ENCODE measurements around the gene AHNAK2.
"Not testable (repeated sequence)": the region's sequence is repeated elsewhere in the genome, so short reads cannot be mapped to it uniquely, and the experiment has no call there.

AHNAK2 gene

DNA sequence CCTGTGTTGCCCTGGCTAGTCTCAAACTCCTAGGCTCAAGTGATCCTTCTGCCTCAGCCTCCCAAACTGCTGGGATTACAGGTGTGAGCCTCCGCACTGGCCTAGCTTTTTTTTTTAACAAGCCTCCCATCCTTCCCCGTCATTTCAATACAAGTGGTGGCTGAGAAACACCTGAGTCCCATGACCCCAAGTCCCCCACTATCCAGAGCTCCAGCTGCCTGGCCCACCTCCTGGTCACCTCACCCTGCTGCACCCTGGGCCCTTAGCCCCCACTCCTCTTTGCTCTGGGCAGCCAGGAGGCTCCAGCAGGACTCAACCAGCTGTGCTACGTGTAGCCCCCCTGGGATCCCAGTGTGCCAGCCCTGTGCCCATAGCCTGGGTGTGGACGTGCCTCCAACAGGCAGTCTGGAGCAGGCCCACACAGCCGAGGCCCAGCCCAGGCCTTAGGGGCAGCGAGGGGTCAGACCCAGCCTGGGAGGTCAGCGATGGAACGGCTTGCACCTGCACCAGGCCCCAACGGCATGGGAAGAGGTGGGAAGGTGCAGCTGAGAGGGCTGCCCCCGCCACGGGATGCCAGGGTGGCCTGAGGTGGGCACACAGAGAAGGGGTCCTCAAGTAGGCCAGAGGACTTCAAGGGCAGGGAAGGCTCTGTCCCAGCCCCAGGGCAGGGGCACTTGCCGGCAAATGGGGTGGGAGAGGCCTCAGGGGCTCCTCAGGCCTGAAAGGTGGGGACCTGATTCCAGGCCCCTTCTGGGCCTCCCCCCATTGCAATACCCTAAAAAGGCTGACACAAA, 6.5 kb downstream of the AHNAK2 start:
- no peak for DNase-seq

DNA sequence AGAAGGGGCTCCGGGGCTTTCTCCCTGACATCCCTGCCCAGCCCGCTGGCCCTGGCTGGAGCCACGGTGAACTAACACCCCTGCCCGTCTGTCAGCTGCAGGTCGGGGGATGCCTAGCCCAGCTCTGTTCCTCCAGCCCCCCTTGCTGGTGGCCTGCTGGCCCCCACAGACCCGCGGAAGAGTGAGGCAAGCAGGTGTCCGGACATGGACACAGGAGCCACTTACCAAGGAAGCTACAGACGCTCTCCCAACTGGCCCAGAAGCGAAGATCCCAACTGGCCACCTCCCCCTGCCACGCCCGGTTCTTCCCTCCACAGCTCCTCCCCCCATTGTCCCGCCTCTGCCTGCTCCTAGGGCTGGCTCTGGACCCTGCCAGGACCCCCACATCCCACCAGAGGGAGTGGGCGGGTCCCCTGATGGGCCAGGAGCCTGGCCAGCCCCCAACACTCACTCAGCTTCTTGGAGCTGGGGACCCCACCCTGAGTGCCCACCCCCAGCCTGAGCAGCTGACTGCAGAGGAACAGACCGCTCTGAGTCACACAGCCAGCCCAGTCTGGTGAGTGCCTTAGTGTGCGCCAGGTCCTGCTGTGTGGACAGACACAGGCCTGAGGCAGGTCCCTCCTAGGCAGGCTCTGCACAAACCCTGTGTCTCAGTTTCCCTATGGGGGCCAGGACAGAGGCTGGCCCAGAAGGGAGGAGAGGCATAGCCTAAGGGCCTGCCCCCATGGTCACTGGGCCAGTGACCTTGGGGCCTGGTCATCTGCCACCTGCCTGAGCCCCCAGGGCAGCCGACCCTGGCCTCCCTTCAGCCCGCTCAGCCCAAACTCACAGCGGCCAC, 7.7 kb downstream of the AHNAK2 start:
- no peak for DNase-seq

DNA sequence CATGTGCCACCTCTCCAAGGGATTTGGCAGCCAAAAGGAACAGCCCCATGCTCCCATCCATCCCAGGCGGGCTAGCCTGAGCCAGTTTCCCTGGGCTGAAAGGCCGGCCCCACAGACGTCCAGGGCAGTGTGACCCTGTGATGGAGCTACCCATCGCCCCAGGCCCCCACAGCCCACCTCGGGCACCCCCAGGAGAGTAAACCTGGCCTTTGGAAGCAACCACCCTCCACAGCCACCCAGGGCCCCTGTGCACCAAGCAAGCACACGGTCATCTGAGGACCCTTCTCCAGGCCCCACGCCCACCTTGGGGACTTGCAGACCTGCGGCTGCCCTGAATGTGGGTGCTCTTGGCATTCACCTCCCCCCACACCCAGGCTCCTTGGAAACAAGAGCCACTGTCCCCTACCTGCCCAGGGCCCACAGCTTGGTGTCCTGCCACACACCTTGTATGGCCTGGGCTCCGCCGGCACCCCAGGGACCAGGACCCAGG, 8.4 kb downstream of the AHNAK2 start:
- no peak for DNase-seq

DNA sequence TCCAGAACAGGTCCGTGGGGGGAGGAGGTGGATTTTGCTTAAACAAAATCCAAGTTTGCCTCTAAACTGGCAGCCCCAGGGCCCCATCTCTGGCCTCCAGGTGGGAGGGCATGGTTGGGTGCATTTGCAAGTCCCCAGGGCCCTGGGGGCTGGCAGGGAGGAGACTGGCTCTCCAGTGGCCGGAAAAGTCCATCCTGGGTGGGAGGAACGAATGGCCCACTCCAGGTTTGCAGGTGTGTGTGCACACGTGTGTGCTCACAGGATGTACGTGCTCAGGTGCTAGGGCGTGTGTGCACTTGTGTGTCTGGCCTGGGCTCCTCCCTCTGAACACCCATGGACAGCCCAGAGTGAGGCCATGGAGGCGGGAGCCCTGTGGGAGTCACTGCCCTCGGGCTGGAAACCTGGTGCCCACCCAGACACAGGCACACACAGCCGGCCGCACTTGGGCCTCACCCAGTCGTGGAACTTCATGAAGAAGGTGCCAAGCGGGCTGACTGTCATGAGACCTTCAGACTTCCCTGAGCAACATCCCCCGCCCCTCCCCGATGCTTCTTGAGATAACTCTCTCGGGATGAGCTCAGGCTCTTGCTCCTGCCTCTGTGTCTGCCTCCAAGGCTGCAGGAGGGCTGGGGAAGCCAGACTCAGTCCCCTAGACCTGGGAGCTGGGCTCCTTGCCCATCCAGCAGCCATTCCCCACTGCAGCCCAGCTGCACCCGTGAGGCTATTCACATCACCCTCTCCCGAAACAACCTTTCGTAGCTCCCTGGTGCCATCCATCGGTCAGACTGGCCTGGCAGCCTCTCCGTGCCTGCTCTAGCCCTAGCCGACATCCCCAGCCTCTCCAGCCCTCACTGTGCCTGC, 9.4 kb downstream of the AHNAK2 start:
- DNase-seq, result no peak

DNA sequence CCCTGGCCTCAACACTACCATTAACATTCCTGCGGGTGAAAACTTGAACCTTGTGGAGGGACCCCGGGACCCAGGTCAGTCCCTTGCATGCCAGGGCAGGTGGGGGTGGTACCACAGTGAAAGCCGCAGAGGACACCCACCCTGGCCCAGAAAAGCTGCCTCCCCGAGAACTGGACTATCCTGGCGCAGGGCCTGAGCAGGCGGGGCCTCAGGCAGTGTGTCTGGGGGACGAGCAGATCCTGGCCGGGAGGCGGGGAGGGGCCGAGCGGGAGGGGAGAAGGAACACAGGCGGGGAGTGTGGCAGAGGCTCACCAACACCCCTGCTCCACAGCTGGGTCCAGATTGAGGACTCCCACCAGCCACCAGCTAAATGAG, 10.0 kb downstream of the AHNAK2 start:
- DNase-seq, result no peak

DNA sequence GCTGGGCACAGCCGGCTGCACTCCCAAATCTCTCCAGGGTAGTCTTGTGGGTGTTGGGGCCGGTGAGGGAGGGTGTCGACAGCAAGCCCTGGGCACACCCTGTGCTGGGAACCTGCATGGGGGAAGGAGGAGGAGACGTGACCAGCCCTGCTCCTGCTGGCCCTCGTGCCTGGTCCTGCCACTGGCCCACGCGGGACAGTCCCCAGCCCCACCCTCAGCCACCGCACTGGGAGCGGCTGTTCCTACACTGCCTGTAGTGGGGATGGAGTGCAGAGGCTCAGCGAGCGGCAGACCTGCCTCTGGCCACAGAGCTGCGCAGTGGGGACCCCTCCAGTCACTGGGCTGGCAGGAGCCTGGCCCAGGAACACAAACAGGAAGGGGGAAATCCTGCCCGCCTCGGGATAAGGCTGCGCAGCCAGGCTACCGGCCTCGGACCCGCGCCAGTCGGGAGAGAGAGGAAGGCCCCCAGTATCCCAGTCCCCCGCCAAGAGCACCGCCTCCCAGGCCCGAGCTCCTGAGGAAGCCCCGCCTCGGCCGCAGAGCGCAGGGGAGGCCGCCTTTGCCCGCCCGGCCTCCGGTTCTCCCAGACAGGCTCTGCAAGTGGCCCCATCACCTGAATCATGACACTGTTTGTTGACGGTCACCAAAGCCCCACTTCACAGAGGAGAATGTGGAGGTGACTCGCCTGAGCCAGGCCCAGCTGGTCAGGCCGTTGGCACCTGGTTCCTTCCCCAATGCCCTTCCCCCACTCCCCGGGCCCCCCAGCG, 10.6 kb downstream of the AHNAK2 start:
- DNase-seq, result no peak

DNA sequence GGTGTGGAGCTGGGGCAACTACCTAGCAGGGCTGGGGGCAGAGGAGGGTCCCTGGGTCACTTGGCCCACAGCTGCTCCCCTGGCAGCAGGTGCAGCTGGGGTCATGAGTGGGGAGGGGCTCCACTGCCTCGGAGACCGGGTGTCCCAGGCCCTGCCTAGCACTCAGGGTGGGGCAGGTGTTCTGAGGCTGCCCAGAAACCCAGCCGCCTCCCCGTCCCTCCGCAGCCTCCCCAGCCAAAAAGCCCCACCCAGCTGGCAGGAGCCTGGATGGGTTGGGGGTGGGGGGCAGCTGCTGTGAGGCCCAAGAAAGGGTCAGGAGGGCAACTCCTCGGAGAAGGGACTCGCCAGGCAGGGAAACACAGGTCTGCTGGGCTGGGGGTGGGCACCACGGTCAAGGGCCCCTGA, 11.2 kb downstream of the AHNAK2 start:
- DNase-seq, result no peak

DNA sequence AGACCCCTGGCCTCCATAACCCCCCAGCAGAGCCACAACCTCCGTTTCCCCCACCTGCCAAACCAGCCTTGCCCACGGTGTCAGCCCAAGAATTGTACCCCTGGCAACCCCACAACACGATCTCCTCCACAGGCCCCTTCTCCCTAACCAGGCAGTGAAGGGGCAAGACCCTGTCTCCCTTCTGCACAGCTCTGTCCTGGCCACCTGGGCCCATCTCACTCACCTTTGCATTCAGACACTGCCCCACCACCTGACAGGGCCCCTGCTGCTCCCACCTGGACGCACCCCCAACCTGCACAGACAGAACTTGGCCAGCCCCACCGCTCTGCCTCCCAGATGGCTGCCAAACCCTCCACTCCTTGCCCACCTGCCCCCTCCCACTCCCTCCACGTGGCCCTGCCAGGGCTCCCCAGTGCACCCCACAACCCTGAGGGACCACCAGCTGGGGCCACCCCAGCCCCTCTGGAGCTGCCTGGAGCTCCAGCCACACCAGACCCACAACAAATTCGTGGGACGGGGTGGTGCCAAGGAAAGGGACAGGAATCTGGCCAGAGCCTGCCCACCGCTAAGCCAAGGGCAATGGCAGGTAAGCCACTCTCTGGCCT, 11.8 kb downstream of the AHNAK2 start:
- DNase-seq, result no peak

DNA sequence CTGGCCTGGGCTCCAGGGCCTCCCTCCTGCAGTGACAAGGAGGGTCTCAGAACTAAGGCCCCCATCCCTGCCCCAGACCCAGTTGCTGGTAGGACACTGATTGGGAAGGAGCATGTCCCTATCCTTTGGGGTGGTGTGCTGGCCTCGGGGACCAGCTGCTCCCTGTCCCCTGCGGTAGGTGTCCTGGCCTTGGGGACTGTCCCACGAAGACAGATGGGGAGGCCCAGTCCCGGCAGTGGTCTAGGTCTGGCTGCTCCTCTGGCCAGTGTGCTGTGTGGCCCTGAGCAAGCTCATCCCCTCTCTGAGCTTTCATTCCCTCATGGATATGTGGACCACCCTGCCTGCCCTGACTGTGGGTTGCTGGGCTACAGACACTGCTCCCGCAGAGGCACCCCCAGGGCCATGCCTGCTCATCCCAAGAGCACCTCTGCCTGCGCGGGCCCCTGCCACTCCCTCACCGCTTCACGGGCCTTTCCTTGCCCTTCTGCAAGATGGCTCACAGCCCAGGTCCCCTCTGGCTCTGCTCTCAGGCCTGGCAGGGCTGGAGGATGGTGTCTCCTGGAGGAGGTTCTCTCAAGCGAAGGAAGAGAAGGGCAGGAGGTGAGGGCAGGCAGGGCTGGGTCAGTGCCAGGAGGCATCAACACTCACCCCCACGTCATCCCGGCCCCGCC, 12.5 kb downstream of the AHNAK2 start:
- DNase-seq, result no peak

DNA sequence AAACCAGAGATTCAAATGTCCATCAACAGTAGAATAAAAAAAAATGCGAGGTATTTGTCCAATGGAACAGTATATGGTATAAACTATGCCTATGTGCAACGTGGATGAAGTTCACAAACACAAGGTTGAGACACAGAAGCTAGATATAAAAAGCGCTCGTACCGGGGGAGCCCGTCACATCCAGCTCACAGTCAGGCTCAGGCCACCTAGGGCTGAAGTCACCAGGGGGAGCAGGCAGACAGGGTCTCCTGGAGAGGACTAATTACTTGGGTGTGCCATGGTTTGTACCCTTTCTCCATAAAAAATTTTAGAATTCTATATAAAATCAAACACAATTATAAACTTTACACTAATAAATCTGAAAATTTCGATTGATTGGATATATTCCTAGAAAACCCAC, 13.6 kb downstream of the AHNAK2 start:
- no peak for DNase-seq

DNA sequence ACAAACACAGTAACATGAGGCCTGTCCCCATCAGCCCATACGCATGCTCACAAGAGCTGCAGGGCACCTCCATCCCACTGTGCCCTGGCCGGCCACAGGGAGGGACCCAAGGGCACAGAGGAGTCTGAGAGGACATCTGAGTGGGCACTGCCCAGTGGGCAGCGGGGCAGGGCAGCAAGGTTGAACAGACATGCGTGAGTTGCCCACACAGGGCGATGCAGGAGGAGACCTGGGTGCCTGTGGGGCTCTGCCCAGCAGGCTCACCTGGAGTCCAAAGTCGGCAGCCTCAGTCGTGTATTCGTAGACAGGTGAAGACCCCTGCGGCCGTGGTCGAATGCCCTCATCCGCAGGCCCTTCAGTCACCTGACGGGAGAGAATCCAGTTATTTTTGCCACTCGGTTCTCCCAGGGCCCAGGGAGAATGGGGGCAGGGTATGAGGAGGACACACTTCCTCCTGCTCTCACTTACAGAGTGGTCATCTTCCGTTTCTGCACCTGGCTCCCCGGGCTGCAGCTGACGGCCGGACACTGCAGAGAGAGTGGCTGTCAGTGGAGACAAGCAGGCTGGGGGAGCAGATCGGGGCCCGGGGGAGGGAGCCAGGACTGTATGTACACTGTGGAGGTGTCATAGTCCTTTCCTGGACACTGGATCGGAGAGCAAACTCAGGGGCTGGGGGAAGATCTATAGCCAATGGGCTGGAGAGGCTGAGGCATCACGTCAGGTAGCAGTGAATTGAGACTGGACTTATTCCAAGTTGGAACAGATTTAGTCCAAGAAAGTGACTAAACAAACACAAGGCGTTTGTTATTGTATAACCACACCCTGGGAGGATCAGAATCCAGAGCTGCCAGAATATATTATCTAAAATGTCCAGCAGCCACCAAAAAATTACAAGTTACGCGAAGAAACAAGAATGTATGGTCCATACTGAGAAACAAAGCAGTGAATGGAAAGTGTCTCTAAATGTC, 20.7 kb downstream of the AHNAK2 start:
- no peak for DNase-seq

DNA sequence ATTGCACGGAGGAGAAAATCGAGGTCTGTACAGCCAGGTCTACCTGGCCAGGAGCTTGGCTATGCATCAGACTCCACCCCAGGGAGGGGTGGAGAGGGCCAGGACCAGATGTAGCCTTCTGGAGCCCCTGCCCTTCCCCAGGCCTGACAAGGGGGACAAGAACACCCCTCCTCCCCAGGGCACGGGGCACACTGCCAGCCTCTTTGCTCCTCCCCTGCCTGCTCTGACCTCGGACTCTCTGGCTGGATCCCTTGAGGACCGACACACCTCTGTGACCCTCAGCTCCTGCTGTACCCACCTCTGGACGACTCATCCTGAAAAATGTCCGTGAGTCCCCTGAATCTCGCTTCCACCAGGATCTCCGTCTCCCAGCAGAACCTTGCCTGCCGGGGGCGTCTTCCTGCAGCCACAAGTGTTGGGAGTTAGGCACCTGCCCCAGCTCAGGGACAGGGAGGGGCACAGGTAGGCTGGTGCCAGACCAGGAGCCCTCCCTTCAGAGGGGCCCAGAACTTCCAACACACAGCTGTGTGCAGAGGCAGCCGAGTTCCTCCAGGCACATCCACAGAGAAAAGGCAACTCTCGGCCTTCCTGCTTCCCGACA, 21.8 kb downstream of the AHNAK2 start:
- DNase-seq, result no peak

DNA sequence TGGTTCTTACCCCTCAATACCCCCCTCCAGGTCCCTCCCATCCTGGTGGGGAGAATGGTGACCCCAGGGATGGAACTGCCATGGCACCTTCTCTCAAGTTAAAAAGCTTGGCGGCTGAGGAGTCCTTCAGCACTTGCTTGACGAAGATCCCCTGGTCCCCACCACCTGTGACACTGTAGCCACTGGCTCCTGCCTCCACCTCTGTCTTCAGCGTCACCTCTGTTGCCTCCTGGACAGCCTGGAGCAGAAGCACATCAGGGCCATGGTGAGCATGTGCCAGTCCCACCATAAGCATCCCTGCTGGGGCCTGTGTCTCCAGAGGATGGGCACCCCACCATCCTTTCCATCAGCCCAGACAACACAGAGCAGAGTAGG, 22.8 kb downstream of the AHNAK2 start:
- DNase-seq, result no peak

DNA sequence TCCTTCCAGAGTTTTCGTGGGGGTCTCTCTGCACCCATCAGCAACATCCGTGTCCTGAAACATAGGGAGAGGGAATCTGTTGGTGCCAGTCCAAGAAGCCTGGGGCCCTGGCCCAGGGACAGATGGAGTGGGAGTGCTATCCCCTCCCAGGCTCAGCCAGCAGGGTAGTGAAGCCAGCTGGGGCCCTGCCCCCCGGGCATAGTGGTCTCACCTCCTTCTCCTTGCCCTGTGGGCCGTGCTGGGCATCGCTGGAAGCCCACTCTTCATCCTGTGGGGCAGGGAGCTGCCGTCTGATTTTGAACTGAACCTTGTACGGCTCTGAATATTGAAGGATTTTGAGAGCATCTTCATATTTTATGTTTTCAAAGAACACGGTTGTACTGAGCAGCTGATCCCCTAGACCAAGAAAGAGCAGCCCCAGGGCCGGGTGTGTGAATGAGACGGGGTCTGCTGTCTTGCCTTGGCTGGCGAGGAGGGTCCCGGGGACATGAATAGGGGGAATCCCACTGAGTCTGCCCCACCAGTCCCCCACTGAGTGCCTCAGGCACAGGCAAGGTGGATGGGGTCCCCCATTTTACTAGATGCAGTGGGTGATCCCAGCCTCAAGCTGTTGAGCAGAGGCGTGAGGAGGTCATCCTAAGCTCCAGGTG, 23.3 kb downstream of the AHNAK2 start:
- DNase-seq, result no peak

DNA sequence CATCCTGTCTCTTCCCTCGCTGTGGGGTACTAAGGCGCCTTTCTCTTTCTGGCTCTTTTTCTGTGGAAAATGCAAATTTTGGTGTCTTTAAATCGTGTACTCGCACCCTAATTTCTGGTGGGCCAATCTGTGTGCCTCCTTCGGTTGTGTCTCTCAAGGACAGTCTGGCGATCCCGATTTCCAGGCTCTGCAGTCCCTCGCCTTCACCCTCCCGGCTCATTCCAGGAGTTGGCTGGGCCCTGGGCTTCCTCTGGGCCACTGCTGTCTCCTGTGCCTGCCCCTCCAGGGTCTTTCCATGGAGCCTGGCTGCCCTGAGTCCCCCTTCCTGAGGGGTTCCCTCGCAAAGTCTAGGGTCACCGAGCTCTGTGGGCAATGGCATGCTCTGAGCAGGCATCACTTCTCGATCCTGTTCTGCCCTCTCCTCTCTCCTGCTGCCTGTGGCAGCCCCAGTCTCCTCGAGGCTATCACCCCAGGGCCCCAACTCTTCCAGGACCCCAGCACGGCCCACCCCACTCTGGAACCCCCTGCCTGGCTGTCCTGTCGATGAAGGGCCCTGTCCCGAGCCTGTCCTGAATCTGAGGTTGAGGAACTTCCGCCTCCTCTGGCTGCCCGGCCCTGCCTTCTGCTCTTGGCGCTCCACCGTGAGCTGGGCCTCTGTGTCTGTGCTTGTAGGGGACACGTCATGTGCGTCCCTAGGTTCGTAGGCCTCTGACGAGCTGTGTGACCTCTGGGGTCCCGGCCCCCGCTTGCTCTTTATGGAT, 24.1 kb downstream of the AHNAK2 start:
- no peak for DNase-seq

DNA sequence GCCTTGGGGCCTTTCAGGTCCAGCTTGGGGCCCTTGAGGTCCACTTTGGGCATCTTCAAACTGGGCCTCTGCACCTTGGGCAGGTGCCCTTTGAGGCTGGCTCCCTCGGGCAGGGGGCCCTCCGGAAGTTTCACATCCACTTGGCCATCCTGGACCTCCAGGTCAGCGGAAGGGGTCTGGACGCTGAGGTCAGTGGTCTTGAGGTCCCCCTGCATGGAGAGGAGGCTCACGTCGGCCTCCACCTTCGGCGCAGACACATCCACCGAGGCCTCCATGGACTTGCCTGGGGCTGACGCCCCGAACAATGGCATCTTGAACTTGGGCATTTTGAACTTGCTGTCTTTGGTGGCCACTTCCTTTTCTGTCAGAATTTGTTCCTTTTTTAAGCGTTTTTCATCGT, 25.1 kb downstream of the AHNAK2 start:
- no peak for DNase-seq

DNA sequence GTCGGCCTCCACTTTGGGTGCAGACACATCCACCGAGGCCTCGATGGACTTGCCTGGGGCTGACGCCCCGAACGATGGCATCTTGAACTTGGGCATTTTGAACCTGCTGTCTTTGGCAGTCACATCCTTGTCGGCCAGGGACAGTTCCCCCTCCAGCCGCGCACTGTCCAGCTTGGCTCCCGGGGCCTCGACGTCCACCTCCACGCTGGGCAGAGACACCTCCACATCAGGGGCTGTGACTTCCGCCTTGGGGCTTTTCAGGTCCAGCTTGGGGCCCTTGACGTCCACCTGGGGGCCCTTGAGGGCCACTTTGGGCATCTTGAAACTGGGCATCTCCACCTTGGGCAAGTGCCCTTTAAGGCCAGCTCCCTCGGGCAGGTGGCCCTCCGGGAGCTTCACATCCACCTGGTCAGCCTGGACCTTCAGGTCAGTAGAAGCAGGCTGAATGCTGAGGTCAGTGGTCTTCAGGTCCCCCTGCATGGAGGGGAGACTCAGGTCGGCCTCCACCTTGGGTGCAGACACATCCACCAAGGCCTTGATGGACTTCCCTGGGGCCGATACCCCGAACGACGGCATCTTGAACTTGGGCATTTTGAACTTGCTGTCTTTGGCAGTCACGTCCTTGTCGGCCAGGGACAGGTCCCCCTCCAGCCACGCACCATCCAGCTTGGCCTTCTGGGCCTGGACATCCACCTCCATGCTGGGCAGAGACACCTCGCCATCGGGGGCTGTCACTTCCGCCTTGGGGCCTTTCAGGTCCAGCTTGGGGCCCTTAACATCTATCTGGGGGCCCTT, 26.1 kb downstream of the AHNAK2 start:
- DNase-seq, result not testable (repeated sequence)

DNA sequence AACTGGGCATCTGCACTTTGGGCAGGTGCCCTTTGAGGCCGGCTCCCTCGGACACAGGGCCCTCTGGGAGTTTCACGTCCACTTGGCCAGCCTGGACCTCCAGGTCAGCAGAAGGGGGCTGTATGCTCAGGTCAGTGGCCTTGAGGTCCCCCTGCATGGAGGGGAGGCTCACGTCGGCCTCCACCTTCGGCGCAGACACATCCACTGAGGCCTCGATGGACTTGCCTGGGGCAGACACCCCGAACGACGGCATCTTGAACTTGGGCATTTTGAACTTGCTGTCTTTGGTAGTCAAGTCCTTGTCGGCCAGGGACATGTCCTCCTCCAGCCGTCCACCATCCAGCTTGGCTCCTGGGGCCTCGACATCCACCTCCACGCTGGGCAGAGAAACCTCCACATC, 27.5 kb downstream of the AHNAK2 start:
- not testable (repeated sequence) for DNase-seq

Measured in NCI-H1092 (cell line).